HepG2 (cell line): Measurements from ENCODE around the gene GAB3. TPM values are rescaled to one million over a fixed set of nuclear protein-coding genes. Genes with fewer than 3 reads are reported as not detected.
A peak's percentile ranks its signal among the peaks of the same experiment; 100 is the strongest.

Experiments used
- ELF3 ChIP-seq: IDR thresholded peaks from 2 replicates; pipeline ENCODE4 v1.6.1; 2016; ENCODE audit warnings: missing genetic modification reagents, missing compliant biosample characterization
- KAT8 ChIP-seq: IDR thresholded peaks from 2 replicates; pipeline ENCODE4 v1.6.1; 2016; ENCODE audit warnings: missing genetic modification reagents, missing compliant biosample characterization
- NFE2L1 ChIP-seq: sonication (generic); formaldehyde crosslinking; IDR thresholded peaks from 2 replicates; pipeline ENCODE4 v1.4.0; 2020; ENCODE audit warnings: missing genetic modification reagents, mild to moderate bottlenecking, borderline replicate concordance
- POLR2AphosphoS5 ChIP-seq: IDR thresholded peaks from 2 replicates; pipeline ENCODE4 v1.6.1; 2012; ENCODE audit warnings: low read depth, low read length
- ZNF790 ChIP-seq: sonication (generic); formaldehyde crosslinking; IDR thresholded peaks from 2 replicates; pipeline ENCODE4 v1.8.0; 2022; ENCODE audit warnings: missing genetic modification reagents, mild to moderate bottlenecking, borderline replicate concordance
- polyA plus RNA-seq, 8 experiments: library from polyadenylated mRNA; depleted of rRNA in 3 of 8; stranded (reverse) in 7 of 8; unstranded in 1 of 8; fragments of >200 nt; fragmentation: Illumina TruSeq in 4 of 8; extraction: Trizol in 4 of 8; gene quantifications; 2 replicates each; pipeline versions ENCODE4 v1.2.1 to v1.2.3, GENCODE V29; 2011 to 2016; ENCODE audit warnings: low read depth in 4 of 8, missing spikeins in 1 of 8, mixed read lengths in 1 of 8; ENCODE audit not compliant: insufficient read depth in 1 of 8
- total RNA-seq, 5 experiments: library from RNA; depleted of rRNA; stranded (reverse); fragments of >200 nt; fragmentation: Illumina TruSeq; extraction: Trizol; gene quantifications; 2 replicates each; pipeline ENCODE4 v1.2.3, GENCODE V29; 2016; ENCODE audit warnings: low read depth in 1 of 5
- TF ChIP-seq, protein P1 (sequence below): sonication (generic); formaldehyde crosslinking; IDR thresholded peaks from 2 replicates; pipeline ENCODE4 v1.4.0; 2020; ENCODE audit warnings: mild to moderate bottlenecking, low read depth, missing genetic modification reagents
- TF ChIP-seq, protein P2 (sequence below): sonication (generic); formaldehyde crosslinking; IDR thresholded peaks from 2 replicates; pipeline ENCODE4 v1.4.0; 2020; ENCODE audit warnings: mild to moderate bottlenecking, missing genetic modification reagents, borderline replicate concordance
- TF ChIP-seq, protein P3 (sequence below): sonication (generic); formaldehyde crosslinking; IDR thresholded peaks from 2 replicates; pipeline ENCODE4 v1.4.0; 2020; ENCODE audit warnings: low read depth, missing genetic modification reagents
- TF ChIP-seq, protein P4 (sequence below): sonication (generic); formaldehyde crosslinking; IDR thresholded peaks from 2 replicates; pipeline ENCODE4 v1.5.0; 2020; ENCODE audit warnings: missing genetic modification reagents
- TF ChIP-seq, protein P5 (sequence below): sonication (generic); formaldehyde crosslinking; IDR thresholded peaks from 2 replicates; pipeline ENCODE4 v1.5.1; 2020; ENCODE audit warnings: mild to moderate bottlenecking, missing genetic modification reagents, borderline replicate concordance
- TF ChIP-seq, protein P6 (sequence below): sonication (generic); formaldehyde crosslinking; IDR thresholded peaks from 2 replicates; pipeline ENCODE4 v1.4.0; 2020; ENCODE audit warnings: missing genetic modification reagents
- TF ChIP-seq, protein P7 (sequence below): sonication (generic); formaldehyde crosslinking; conservative IDR thresholded peaks from 2 replicates; pipeline ENCODE4 v1.4.0; 2020; ENCODE audit warnings: missing genetic modification reagents

Gene GAB3
- total and polyA plus RNA-seq, 2 of the 13 experiments (the other 11 are each of a cell fraction or from before 2014, with no cell fraction given), result not detected

DNA sequence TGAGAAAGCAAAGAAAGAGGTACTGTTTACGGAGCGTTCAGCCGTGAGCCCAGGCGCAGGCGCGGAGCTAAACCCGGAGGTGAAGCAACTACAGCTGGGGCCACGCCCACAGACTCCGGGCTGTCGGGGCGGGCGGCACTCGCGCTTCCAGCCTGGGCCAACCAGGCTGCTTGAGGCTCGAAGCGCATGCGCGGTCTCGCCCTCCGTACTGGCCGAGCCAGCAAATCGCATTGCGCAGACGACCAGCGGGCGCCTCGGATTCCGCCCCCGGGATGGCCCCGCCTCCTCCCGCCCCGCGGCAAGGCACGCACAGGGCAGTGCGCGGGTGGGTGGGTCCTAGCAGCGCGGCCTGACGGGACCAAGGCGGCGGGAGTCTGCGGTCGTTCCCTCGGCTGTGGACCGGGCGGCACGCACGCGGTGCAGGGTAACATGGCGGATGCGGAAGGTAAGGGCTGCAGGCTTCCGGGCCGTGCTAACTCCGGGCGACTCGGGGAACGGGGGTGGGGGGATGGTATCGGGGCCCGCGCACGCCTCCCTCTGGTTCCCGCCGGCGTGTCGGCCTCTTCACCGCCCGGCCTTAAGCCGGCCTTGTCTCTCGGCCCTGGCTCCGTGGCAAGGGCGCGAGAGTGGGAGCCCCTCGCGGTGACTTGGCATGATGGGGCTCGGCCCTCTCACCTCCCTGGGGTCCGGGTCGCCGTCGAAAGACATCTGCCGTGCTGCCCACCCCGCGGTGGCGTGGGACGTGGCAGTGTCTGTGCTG, 11.8 kb upstream of the GAB3 start, which contains the start of gene DKC1 (continued):
- TF ChIP-seq, protein P1, sequence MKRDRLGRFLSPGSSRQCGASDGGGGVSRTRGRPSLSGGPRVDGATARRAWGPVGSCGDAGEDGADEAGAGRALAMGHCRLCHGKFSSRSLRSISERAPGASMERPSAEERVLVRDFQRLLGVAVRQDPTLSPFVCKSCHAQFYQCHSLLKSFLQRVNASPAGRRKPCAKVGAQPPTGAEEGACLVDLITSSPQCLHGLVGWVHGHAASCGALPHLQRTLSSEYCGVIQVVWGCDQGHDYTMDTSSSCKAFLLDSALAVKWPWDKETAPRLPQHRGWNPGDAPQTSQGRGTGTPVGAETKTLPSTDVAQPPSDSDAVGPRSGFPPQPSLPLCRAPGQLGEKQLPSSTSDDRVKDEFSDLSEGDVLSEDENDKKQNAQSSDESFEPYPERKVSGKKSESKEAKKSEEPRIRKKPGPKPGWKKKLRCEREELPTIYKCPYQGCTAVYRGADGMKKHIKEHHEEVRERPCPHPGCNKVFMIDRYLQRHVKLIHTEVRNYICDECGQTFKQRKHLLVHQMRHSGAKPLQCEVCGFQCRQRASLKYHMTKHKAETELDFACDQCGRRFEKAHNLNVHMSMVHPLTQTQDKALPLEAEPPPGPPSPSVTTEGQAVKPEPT (CRISPR knock-in tag), result peak; percentile 46; the same call in 1 of the 2 replicates
- TF ChIP-seq POLR2AphosphoS5 (peak; percentile 55; the same call in 1 of the 2 replicates), NFE2L1 (CRISPR knock-in tag) (no peak), ZNF790 (CRISPR knock-in tag) (0 out of 2 replicates have a peak, but pooled peaks have one; percentile 48), KAT8 (CRISPR knock-in tag) (peak; percentile 36; the same call in 1 of the 2 replicates), ELF3 (CRISPR knock-in tag) (peak; percentile 48; the same call in 1 of the 2 replicates)
- TF ChIP-seq, protein P2, sequence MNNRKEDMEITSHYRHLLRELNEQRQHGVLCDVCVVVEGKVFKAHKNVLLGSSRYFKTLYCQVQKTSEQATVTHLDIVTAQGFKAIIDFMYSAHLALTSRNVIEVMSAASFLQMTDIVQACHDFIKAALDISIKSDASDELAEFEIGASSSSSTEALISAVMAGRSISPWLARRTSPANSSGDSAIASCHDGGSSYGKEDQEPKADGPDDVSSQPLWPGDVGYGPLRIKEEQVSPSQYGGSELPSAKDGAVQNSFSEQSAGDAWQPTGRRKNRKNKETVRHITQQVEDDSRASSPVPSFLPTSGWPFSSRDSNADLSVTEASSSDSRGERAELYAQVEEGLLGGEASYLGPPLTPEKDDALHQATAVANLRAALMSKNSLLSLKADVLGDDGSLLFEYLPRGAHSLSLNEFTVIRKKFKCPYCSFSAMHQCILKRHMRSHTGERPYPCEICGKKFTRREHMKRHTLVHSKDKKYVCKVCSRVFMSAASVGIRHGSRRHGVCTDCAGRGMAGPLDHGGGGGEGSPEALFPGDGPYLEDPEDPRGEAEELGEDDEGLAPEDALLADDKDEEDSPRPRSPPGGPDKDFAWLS (CRISPR knock-in tag), result no peak
- TF ChIP-seq, protein P3, sequence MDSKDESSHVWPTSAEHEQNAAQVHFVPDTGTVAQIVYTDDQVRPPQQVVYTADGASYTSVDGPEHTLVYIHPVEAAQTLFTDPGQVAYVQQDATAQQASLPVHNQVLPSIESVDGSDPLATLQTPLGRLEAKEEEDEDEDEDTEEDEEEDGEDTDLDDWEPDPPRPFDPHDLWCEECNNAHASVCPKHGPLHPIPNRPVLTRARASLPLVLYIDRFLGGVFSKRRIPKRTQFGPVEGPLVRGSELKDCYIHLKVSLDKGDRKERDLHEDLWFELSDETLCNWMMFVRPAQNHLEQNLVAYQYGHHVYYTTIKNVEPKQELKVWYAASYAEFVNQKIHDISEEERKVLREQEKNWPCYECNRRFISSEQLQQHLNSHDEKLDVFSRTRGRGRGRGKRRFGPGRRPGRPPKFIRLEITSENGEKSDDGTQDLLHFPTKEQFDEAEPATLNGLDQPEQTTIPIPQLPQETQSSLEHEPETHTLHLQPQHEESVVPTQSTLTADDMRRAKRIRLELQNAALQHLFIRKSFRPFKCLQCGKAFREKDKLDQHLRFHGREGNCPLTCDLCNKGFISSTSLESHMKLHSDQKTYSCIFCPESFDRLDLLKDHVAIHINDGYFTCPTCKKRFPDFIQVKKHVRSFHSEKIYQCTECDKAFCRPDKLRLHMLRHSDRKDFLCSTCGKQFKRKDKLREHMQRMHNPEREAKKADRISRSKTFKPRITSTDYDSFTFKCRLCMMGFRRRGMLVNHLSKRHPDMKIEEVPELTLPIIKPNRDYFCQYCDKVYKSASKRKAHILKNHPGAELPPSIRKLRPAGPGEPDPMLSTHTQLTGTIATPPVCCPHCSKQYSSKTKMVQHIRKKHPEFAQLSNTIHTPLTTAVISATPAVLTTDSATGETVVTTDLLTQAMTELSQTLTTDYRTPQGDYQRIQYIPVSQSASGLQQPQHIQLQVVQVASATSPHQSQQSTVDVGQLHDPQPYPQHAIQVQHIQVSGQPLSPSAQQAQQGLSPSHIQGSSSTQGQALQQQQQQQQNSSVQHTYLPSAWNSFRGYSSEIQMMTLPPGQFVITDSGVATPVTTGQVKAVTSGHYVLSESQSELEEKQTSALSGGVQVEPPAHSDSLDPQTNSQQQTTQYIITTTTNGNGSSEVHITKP (CRISPR knock-in tag), result peak; percentile 88
- TF ChIP-seq, protein P4, sequence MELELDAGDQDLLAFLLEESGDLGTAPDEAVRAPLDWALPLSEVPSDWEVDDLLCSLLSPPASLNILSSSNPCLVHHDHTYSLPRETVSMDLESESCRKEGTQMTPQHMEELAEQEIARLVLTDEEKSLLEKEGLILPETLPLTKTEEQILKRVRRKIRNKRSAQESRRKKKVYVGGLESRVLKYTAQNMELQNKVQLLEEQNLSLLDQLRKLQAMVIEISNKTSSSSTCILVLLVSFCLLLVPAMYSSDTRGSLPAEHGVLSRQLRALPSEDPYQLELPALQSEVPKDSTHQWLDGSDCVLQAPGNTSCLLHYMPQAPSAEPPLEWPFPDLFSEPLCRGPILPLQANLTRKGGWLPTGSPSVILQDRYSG (CRISPR knock-in tag), result no peak
- TF ChIP-seq, protein P5, sequence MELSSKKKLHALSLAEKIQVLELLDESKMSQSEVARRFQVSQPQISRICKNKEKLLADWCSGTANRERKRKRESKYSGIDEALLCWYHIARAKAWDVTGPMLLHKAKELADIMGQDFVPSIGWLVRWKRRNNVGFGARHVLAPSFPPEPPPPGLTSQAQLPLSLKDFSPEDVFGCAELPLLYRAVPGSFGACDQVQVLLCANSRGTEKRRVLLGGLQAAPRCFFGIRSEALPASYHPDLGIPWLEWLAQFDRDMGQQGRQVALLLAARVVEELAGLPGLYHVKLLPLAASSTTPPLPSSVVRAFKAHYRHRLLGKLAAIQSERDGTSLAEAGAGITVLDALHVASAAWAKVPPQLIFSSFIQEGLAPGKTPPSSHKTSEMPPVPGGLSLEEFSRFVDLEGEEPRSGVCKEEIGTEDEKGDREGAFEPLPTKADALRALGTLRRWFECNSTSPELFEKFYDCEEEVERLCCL (CRISPR knock-in tag), result no peak
- TF ChIP-seq, protein P6, sequence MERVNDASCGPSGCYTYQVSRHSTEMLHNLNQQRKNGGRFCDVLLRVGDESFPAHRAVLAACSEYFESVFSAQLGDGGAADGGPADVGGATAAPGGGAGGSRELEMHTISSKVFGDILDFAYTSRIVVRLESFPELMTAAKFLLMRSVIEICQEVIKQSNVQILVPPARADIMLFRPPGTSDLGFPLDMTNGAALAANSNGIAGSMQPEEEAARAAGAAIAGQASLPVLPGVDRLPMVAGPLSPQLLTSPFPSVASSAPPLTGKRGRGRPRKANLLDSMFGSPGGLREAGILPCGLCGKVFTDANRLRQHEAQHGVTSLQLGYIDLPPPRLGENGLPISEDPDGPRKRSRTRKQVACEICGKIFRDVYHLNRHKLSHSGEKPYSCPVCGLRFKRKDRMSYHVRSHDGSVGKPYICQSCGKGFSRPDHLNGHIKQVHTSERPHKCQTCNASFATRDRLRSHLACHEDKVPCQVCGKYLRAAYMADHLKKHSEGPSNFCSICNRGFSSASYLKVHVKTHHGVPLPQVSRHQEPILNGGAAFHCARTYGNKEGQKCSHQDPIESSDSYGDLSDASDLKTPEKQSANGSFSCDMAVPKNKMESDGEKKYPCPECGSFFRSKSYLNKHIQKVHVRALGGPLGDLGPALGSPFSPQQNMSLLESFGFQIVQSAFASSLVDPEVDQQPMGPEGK, result peak; percentile 36; the same call in 1 of the 2 replicates
- TF ChIP-seq, protein P7, sequence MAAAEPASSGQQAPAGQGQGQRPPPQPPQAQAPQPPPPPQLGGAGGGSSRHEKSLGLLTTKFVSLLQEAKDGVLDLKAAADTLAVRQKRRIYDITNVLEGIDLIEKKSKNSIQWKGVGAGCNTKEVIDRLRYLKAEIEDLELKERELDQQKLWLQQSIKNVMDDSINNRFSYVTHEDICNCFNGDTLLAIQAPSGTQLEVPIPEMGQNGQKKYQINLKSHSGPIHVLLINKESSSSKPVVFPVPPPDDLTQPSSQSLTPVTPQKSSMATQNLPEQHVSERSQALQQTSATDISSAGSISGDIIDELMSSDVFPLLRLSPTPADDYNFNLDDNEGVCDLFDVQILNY (CRISPR knock-in tag), result 0 out of 2 replicates have a peak, but pooled peaks have one; percentile 46
